Hepatocyte (in vitro differentiated cells): ENCODE measurements around the gene FRAT2. TPM values are rescaled to one million over a fixed set of nuclear protein-coding genes. Genes with fewer than 3 reads are reported as not detected.

Source experiments
- DNase-seq: peaks from one replicate; pipeline ENCODE4 v3.0.0-alpha.2; 2016; ENCODE audit warnings: low spot score
- H2AFZ ChIP-seq: fragments of 200-600 bp; sonication (generic); 2 replicates; pipeline ENCODE4 v1.6.0; 2016; ENCODE audit warnings: antibody characterized with exemption, mild to moderate bottlenecking
- H3K27ac ChIP-seq: fragments of 200-600 bp; sonication (generic); 2 replicates; pipeline ENCODE4 v1.5.1; 2016; ENCODE audit warnings: mild to moderate bottlenecking
- H3K27me3 ChIP-seq: fragments of 200-600 bp; sonication (generic); 2 replicates; pipeline ENCODE4 v1.6.1; 2016
- H3K36me3 ChIP-seq: fragments of 200-600 bp; sonication (generic); replicated peaks from 2 replicates; pipeline ENCODE4 v1.5.1; 2016; ENCODE audit warnings: low read depth; ENCODE audit not compliant: insufficient read depth
- H3K4me1 ChIP-seq: fragments of 200-600 bp; sonication (generic); 2 replicates; pipeline ENCODE4 v1.5.1; 2016; ENCODE audit warnings: mild to moderate bottlenecking, moderate library complexity; ENCODE audit not compliant: insufficient read depth
- H3K4me2 ChIP-seq: fragments of 200-600 bp; sonication (generic); 2 replicates; pipeline ENCODE4 v1.6.0; 2016
- H3K4me3 ChIP-seq: fragments of 200-600 bp; sonication (generic); 2 replicates; pipeline ENCODE4 v1.5.1; 2016; ENCODE audit warnings: mild to moderate bottlenecking
- H3K79me2 ChIP-seq: fragments of 200-600 bp; sonication (generic); 2 replicates; pipeline ENCODE4 v1.6.0; 2017; ENCODE audit warnings: mild to moderate bottlenecking
- H3K9me2 ChIP-seq: fragments of 200-600 bp; sonication (generic); replicated peaks from 2 replicates; pipeline ENCODE4 v1.6.0; 2017; ENCODE audit warnings: mild to moderate bottlenecking; ENCODE audit not compliant: insufficient read depth
- H3K9me3 ChIP-seq: fragments of 200-600 bp; sonication (generic); 2 replicates; pipeline ENCODE4 v1.5.1; 2016; ENCODE audit warnings: low read depth, mild to moderate bottlenecking
- H4K20me1 ChIP-seq: fragments of 200-600 bp; sonication (generic); 2 replicates; pipeline ENCODE4 v1.6.0; 2016; ENCODE audit warnings: mild to moderate bottlenecking; ENCODE audit not compliant: insufficient read depth, poor library complexity, severe bottlenecking
- EZH2 ChIP-seq: fragments of 200-600 bp; sonication (generic); IDR thresholded peaks from 2 replicates; pipeline ENCODE4 v1.6.1; 2016; ENCODE audit warnings: antibody characterized with exemption, mild to moderate bottlenecking, borderline replicate concordance
- EZH2phosphoT487 ChIP-seq: fragments of 200-600 bp; sonication (generic); IDR thresholded peaks from one replicate; pipeline ENCODE4 v1.6.1; 2018; ENCODE audit warnings: antibody characterized with exemption, mild to moderate bottlenecking, low read depth, moderate library complexity; ENCODE audit not compliant: unreplicated experiment, severe bottlenecking
- WGBS: methylation state at CpG from one replicate; pipeline ENCODE4 v1.1.6; 2016; ENCODE audit warnings: low lambda C conversion rate; ENCODE audit errors: missing lambda C conversion rate; 5-methylcytosine and 5-hydroxymethylcytosine counted together
- polyA plus RNA-seq: library from polyadenylated mRNA; unstranded; fragments of >200 nt; fragmentation: Nextera tagmentation; extraction: Ambion mirVana; gene quantifications from 2 replicates; pipeline ENCODE4 v1.2.1, GENCODE V29; 2016
- total RNA-seq: library from RNA; depleted of rRNA; stranded (reverse); fragments of >200 nt; gene quantifications from 2 replicates; pipeline ENCODE4 v1.2.3, GENCODE V29; 2014
- TF ChIP-seq, protein P1 (sequence below): fragments of 200-600 bp; sonication (generic); IDR thresholded peaks from 2 replicates; pipeline ENCODE4 v1.5.1; 2016; ENCODE audit warnings: antibody characterized with exemption, mild to moderate bottlenecking; ENCODE audit not compliant: poor library complexity

The FRAT2 gene
- total and polyA plus RNA-seq, 2 experiments from 2014 or later: 27.4 to 29.4 TPM

DNA sequence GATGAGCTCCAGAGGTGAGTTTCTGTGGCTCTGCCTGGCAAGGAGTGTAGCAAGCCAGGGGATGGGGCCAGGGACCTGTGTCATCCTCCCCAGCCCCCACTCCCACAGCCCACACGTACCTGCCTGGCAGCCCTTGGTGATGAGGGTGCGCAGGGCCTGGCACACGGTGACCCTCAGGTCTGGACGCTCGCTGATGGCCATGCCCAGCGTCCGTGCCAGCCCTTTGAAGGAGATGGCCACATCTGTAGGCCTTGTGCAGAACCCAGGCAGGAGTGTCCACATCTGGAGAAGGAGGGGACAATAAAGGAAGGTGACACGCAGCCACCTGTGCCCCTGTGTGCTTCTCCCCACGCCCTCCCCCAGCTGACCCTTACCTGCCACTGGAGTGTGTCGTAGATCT is 38.9 kb upstream of the FRAT2 start:
- no peaks in the 10 kb centered on the region for H3K9me3 ChIP-seq
- no peak overlapping the region for H3K4me3 ChIP-seq
- no peaks in the 10 kb centered on the region for H3K4me1 ChIP-seq
- WGBS: 96% methylated on average over 10 of the region's 10 CpGs
- no peak overlapping the region for H2AFZ ChIP-seq
- no peaks in the 10 kb centered on the region for H3K27me3 ChIP-seq
- no peak for DNase-seq
- H4K20me1 ChIP-seq: no peaks in the 10 kb centered on the region
- TF ChIP-seq, protein P1, sequence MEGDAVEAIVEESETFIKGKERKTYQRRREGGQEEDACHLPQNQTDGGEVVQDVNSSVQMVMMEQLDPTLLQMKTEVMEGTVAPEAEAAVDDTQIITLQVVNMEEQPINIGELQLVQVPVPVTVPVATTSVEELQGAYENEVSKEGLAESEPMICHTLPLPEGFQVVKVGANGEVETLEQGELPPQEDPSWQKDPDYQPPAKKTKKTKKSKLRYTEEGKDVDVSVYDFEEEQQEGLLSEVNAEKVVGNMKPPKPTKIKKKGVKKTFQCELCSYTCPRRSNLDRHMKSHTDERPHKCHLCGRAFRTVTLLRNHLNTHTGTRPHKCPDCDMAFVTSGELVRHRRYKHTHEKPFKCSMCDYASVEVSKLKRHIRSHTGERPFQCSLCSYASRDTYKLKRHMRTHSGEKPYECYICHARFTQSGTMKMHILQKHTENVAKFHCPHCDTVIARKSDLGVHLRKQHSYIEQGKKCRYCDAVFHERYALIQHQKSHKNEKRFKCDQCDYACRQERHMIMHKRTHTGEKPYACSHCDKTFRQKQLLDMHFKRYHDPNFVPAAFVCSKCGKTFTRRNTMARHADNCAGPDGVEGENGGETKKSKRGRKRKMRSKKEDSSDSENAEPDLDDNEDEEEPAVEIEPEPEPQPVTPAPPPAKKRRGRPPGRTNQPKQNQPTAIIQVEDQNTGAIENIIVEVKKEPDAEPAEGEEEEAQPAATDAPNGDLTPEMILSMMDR: no peak
- TF ChIP-seq EZH2 (no peak), EZH2phosphoT487 (no peak)
- no peaks in the 10 kb centered on the region for H3K79me2 ChIP-seq
- no peak overlapping the region for H3K4me2 ChIP-seq
- no peaks in the 10 kb centered on the region for H3K9me2 ChIP-seq
- H3K36me3 ChIP-seq: no peaks in the 10 kb centered on the region
- H3K27ac ChIP-seq: no peak overlapping the region

DNA sequence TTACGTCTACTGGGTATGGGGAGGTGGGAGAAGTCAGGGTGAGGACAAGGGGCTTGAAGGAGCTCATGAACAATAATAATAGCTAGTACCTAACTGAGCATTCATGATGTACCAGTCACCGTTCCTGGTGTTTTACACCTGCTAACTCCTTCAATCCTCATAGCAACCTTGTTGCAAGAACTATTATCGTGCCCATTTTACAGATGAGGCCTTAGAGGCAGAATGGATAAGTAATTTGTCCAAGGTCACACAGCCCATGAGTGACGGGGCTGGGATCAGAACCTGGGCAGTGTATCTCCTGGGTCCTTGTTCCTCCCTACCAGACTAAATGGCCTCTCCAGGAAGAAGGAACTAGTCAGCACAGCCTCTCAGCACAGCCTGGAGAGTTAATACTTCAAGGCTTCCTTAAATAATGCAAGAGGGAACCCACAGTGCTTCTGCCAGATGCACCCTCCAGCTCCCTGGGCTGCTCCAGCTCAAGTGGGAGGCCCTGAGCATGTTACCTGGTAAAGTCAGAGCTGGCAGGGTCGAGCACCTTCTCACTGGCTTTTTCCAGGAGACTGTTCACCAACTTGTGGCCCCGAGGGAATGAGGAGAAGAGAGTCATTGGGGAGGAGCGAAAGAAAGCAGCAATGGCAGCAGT is 37.8 kb upstream of the FRAT2 start:
- no peak for DNase-seq
- no peak overlapping the region for H2AFZ ChIP-seq
- no peaks in the 10 kb centered on the region for H3K27me3 ChIP-seq
- no peaks in the 10 kb centered on the region for H3K79me2 ChIP-seq
- no peak overlapping the region for H3K4me3 ChIP-seq
- no peaks in the 10 kb centered on the region for H3K4me1 ChIP-seq
- H3K9me3 ChIP-seq: no peaks in the 10 kb centered on the region
- H3K36me3 ChIP-seq: no peaks in the 10 kb centered on the region
- no peaks in the 10 kb centered on the region for H3K9me2 ChIP-seq
- 98% methylated on average over 7 of the region's 7 CpGs for WGBS
- no peaks in the 10 kb centered on the region for H4K20me1 ChIP-seq
- H3K4me2 ChIP-seq: no peak overlapping the region
- no peak overlapping the region for H3K27ac ChIP-seq
- TF ChIP-seq EZH2phosphoT487: no peak
- TF ChIP-seq, protein P1: no peak
- no peak for TF ChIP-seq EZH2

DNA sequence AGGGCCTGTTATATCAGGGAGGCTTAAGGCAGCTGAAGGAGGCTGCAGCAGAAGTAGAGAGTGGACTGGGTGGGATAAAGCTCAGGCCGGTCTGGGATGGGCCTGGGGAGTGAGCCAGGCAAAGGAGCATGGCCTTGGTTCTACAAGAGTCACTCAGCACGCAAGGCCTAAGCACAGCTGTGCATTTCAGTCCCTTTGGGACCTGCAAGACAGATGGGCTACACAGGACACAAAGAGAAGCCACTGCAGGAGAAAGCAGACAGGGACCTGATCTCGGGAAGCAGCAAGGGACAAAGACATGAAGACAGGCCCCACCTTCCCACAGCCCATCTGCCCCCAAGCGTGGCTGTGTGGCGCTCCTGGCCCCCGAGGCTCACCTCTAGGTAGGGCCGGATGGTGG is 37.2 kb upstream of the FRAT2 start:
- Histone ChIP-seq H3K27ac (no peak overlapping the region), H3K27me3 (no peaks in the 10 kb centered on the region), H3K79me2 (no peaks in the 10 kb centered on the region), H3K9me2 (no peaks in the 10 kb centered on the region), H3K4me3 (no peak overlapping the region), H3K36me3 (no peaks in the 10 kb centered on the region), H3K9me3 (no peaks in the 10 kb centered on the region), H4K20me1 (no peaks in the 10 kb centered on the region), H3K4me1 (no peaks in the 10 kb centered on the region), H2AFZ (no peak overlapping the region), H3K4me2 (no peak overlapping the region)
- 95% methylated on average over 7 of the region's 7 CpGs for WGBS
- no peak for DNase-seq
- TF ChIP-seq, protein P1: no peak
- TF ChIP-seq EZH2phosphoT487: no peak
- no peak for TF ChIP-seq EZH2
